Testis (tissue), 3 donors: ENCODE data around the gene SMARCB1. TPM values are rescaled to one million over a fixed set of nuclear protein-coding genes. Genes with fewer than 3 reads are reported as not detected.
"Not testable (repeated sequence)": the region's sequence is repeated elsewhere in the genome, so short reads cannot be mapped to it uniquely, and the experiment has no call there.

Experiments used
- DNase-seq: peaks from one replicate; pipeline ENCODE4 v3.0.0-alpha.2; 2019
- H3K27ac ChIP-seq, 2 donors: fragments of 200-600 bp; sonication (generic); one replicate each; pipeline ENCODE4 v1.5.1; 2019
- H3K27me3 ChIP-seq: fragments of 200-600 bp; sonication (generic); one replicate; pipeline ENCODE4 v1.5.1; 2019
- H3K36me3 ChIP-seq: fragments of 200-600 bp; sonication (generic); one replicate; pipeline ENCODE4 v1.5.1; 2017; ENCODE audit warnings: low read depth; ENCODE audit errors: missing control alignments
- H3K4me1 ChIP-seq: fragments of 200-600 bp; sonication (generic); one replicate; pipeline ENCODE4 v1.5.1; 2019
- H3K4me3 ChIP-seq, 2 donors: fragments of 200-600 bp; sonication (generic); one replicate each; pipeline ENCODE4 v1.5.1; 2017 to 2019
- H3K9me3 ChIP-seq: fragments of 200-600 bp; sonication (generic); one replicate; pipeline ENCODE4 v1.5.1; 2017
- CTCF ChIP-seq, 3 experiments: fragments of 450-650 bp in 2 of 3; fragments of 200-600 bp in 1 of 3; sonication (generic) in 1 of 3; IDR thresholded peaks; one replicate each; pipeline ENCODE4 v1.5.1; 2016 to 2019; ENCODE audit warnings: antibody characterized with exemption in 3 of 3, mild to moderate bottlenecking in 2 of 3, moderate library complexity in 1 of 3
- POLR2A ChIP-seq: fragments of 450-650 bp; IDR thresholded peaks from one replicate; pipeline ENCODE4 v1.6.1; 2017; ENCODE audit warnings: antibody characterized with exemption, mild to moderate bottlenecking, moderate library complexity
- WGBS, 2 donors: methylation state at CpG; one replicate each; pipeline ENCODE4 v1.1.5; 2018; 5-methylcytosine and 5-hydroxymethylcytosine counted together
- intact Hi-C: fragments of 100-400 bp; cut with DNase I; formaldehyde crosslinking; loops from one replicate; pipeline ENCODE4 v1.15.1; 2023; ENCODE audit warnings: low total_unique reads
- polyA plus RNA-seq: library from polyadenylated mRNA; stranded (reverse); fragments of 350-450 nt; fragmentation: Illumina TruSeq; extraction: RNeasy Lipid Tissue Mini Kit (QIAGEN cat#74804); gene quantifications from one replicate; pipeline ENCODE4 v1.2.3, GENCODE V29; 2014; ENCODE audit warnings: low read depth, low replicate concordance; ENCODE audit not compliant: insufficient read depth
- total RNA-seq, 2 donors: library from RNA; depleted of rRNA; stranded (reverse); fragments of >200 nt; gene quantifications; one replicate each; pipeline ENCODE4 v1.2.3, GENCODE V29; 2016

Gene SMARCB1
- total and polyA plus RNA-seq, 3 donors from 2014 or later = 158 to 165 (median 160) TPM

- Histone ChIP-seq H3K27ac (peak within 1 kb of the TSS; percentile 91 to 93), H3K4me1 (peaks cover 12% of the 10 kb centered on the region), H3K36me3 (no peaks in the 10 kb centered on the region), H3K27me3 (no peaks in the 10 kb centered on the region), H3K4me3 (peak within 1 kb of the TSS; percentile 72 to 74), H3K9me3 (no peaks in the 10 kb centered on the region)
- peak; percentile 97 for DNase-seq
- WGBS, 2 donors = 1% methylated on average over 50 to 57 of the region's 60 CpGs
- no peak for TF ChIP-seq POLR2A
- TF ChIP-seq CTCF (IDR thresholded peaks at IDR 0.05) = peak in 2 of 3 experiments; percentile 18 to 42
- intact Hi-C loops = no loop called here
Measured at GRCh38 chr22:23857606-23858483, 71.1 kb downstream of the SMARCB1 start, which contains the start of gene SLC2A11. SLC2A11 (plus strand) TSS chr22:23857875; CDS start chr22:23858000, 125 bp downstream.

GRCh38 chr22:23858484-23858815 is 71.7 kb downstream of the SMARCB1 start:
- peak overlapping the region in 1 of 2 donors; percentile 93 for H3K27ac ChIP-seq

GRCh38 chr22:23859201-23859600 is 72.4 kb downstream of the SMARCB1 start:
- Histone ChIP-seq H3K27me3 (no peaks in the 10 kb centered on the region), H3K36me3 (no peaks in the 10 kb centered on the region), H3K4me3 (no peak overlapping the region), H3K27ac (no peak overlapping the region), H3K4me1 (peaks cover 12% of the 10 kb centered on the region), H3K9me3 (no peaks in the 10 kb centered on the region)
- TF ChIP-seq POLR2A (no peak), CTCF (IDR thresholded peaks at IDR 0.05) (no peak)
- intact Hi-C loops = no loop called here
- DNase-seq = no peak
- 100% methylated on average over 4 of the region's 4 CpGs for WGBS, 2 donors

More at GRCh38 chr22:23858484-23858815, 71.7 kb downstream of the SMARCB1 start:
- DNase-seq = no peak
- TF ChIP-seq POLR2A (no peak), CTCF (IDR thresholded peaks at IDR 0.05) (no peak)
- Histone ChIP-seq H3K4me3 (peak overlapping the region; percentile 72 to 74), H3K36me3 (no peaks in the 10 kb centered on the region), H3K27me3 (no peaks in the 10 kb centered on the region), H3K4me1 (peaks cover 12% of the 10 kb centered on the region), H3K9me3 (no peaks in the 10 kb centered on the region)
- WGBS, 2 donors = 34 to 58% methylated on average over 7 of the region's 7 CpGs
- intact Hi-C loops = no loop called here

GRCh38 chr22:23860187-23860586 is 73.4 kb downstream of the SMARCB1 start:
- DNase-seq, H3K4me3 ChIP-seq, H3K9me3 ChIP-seq, intact Hi-C loops, H3K27me3 ChIP-seq, H3K27ac ChIP-seq, H3K36me3 ChIP-seq: not testable (repeated sequence)
- peaks cover 12% of the 10 kb centered on the region for H3K4me1 ChIP-seq
- WGBS, 2 donors = 90% methylated on average over 8 of the region's 8 CpGs

GRCh38 chr22:23862103-23862502 is 75.3 kb downstream of the SMARCB1 start:
- H3K4me3 ChIP-seq = no peak overlapping the region
- H3K36me3 ChIP-seq = no peaks in the 10 kb centered on the region
- peaks cover 7% of the 10 kb centered on the region for H3K4me1 ChIP-seq
- TF ChIP-seq CTCF (IDR thresholded peaks at IDR 0.05) (peak; percentile 6 to 38 (median 11)), POLR2A (no peak)
- intact Hi-C loops = no loop called here
- no peak overlapping the region for H3K27ac ChIP-seq
- H3K27me3 ChIP-seq = no peaks in the 10 kb centered on the region
- 69 to 87% methylated on average over 3 of the region's 3 CpGs for WGBS, 2 donors
- H3K9me3 ChIP-seq = no peaks in the 10 kb centered on the region
- peak; percentile 63 for DNase-seq

GRCh38 chr22:23864499-23865154 is 77.9 kb downstream of the SMARCB1 start:
- H3K4me1 ChIP-seq, H3K27me3 ChIP-seq, H3K36me3 ChIP-seq, H3K27ac ChIP-seq, intact Hi-C loops, DNase-seq, H3K9me3 ChIP-seq, H3K4me3 ChIP-seq: not testable (repeated sequence)
- WGBS, 2 donors = 72 to 86% methylated on average over 11 of the region's 11 CpGs
